Stimulated activated naive CD4-positive, alpha-beta T cell treated with Interleukin-2 at 50 U/mL for 16 hours (primary cell): ENCODE data around the gene PGM2L1.
"Not testable (repeated sequence)": the region's sequence is repeated elsewhere in the genome, so short reads cannot be mapped to it uniquely, and the experiment has no call there.

Experiments
- DNase-seq: peaks from one replicate; lab custom pipeline; 2025; lab: John Stamatoyannopoulos, UW

The PGM2L1 gene

DNA sequence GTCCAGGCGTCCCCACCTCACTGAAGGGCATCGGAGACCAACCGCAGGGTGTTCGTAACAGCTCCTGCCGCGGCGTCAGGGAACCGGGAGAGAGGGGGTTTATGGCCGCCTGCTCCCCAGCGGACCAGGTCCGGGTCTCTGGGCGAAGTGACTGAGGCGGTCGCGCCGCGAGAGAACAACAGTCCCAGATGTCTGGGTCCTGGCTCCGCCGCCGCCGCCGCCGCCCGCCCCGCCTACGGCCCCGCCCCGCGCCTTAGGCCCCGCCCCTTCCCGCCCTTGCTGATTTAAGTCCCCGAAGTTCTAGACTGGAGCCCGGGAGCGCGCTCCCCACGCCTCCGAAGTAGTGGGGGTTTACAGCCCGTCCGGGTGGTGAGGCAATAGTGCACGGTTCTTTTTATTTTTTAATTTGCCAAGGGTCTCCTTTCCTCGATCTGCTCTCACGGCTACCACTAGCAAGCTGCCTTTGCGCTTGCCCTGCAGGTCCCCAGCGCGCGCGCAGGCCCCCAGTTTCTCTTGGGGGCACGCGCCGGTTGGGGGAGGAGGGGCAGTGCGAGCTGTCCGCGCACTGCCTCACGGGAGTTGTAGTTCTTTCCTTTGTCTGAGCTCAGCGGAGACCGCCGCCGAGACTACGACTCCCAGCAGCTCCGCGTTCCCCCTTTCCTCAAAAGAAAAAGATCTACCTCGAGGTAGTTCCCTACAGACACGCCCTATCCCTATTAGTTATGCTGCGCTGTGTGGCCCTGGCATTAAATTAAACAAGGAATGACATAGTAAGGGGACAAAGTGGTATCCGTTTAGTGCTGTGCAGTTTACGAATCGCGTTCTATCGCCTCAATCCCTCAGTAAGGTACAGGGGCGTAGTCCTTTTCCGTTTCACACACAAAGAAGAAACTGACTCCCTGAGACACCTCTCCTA lies at the start of gene PGM2L1:
Gene PGM2L1, minus strand, starts transcription at position 190 of the 916 bp plus-strand sequence. CDS start 272 bp downstream, outside the sequence.
- peak; percentile 93 for DNase-seq

DNA sequence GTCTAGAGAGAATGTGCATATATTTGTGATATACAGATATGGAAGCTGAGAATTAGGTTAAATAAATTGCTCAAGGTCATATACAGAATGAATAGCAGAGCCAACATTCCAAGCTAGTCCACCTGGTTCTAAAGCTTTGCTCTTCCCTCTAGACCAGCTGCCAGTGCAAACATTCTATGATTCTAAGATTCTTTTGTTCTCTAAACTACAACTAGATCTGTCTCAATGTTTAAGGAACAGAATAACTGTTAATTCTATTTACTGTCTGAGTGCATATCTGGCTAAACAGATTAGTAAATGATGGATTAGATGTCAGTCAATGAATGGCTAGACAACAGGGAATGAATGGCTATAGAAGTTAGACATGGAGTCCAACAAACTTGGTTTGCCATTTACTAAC lies 49.5 kb upstream of the PGM2L1 start:
- DNase-seq: no peak

DNA sequence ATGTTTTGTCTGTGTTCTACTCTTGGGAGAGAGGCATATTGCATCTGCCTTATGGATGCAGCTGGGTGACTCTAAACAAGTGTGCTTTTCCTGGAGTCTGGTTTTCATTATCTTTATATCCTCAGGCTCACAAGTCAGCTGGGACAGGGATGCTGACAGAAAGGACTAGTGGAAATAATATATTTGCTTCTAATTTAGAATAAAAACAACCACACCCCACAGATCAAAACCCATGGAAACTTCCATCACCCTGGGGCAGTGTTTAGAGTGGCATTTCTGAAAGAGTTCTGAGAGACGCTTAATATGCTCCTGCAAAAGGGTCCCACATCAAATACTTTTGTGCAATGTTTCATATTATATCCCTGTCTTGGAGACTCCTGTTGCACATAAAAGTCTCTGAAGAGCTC lies 48.3 kb upstream of the PGM2L1 start:
- DNase-seq: no peak

DNA sequence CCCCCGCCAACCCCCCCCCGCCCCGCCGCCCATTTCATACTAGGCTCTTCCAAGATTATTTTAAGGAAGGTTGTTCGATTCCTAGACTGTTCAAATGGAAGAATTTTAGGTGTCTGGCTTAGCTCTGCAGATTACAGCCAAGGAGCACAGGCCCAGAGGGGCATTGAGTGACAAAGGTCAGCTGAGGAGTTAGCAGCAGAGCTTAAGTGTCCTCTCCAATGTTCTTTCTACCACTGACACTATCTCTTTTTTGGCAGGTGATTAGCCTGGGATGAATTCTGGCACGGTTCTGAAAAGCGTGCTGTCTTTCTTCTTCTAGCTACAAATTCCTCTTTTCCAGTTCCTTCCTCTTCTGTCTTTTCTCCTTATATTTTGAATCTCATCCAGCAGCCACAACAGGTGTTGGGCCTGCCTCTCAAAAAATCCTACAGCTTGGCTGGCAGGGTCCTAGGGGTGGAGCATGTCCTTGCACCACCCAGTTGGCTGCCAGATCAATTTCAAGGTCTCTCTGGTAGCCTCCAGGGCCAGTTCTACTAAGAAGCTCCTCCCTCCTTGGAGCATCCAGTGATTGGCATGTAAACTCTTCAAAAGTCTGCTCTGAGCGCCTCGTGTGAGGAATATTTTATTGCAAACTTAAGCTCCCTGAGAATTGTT lies 46.1 kb upstream of the PGM2L1 start:
- no peak for DNase-seq

DNA sequence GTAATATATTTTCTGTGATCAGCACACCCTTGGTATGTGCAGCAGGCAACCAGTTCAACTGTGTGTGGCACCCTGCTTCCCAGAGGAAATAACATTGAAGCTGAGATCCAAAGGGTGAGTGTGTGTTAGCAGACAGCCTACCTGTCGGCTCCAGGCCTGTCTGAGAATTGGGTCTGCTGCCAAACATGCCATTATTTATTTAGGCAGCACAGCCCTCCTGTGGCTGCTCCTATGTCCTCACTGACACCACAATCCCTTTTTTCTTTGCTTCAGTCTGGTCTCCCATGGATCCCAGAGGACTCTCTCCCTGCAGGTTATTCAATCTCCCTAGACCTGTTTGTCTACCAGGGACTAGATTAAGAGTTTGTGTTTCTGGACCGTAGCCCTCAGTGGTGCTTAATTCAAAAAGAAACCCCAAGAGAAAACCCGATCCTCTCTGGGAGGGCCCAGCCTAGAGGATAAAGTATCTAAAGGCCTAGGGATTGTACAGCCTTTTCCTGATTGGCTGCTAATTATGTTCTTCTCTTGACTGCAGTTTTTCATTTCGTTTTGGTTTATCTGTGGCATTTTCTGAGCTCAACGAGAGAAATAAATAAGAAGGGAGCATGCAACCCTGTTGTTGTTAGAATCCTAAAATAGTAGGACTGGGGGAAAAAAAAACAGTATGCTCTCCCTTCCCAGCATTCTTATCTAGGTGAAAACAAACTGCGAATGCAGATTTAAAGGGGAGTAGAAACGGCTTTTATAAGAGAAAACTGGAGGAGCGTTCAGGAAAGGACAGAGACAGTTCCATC lies 45.0 kb upstream of the PGM2L1 start:
- no peak for DNase-seq

DNA sequence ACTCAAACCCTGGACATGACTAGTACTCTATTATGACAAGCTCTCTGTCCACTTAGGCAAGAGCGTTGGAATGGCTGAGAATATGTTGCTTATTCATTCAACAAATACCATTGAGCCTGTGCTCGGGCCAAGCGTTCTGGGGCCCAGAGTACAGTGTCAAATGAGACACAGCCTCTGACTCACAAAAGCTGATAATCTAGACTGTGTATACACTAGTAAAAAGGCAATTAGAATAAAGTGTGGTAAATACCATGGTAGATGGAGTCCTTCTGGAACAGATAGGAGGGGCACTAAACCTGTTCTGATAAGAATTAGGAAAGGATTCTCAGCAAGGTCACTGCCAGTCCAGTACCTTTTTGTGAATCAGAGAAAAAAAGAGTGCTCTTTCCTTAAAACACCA lies 44.4 kb upstream of the PGM2L1 start:
- DNase-seq: no peak

DNA sequence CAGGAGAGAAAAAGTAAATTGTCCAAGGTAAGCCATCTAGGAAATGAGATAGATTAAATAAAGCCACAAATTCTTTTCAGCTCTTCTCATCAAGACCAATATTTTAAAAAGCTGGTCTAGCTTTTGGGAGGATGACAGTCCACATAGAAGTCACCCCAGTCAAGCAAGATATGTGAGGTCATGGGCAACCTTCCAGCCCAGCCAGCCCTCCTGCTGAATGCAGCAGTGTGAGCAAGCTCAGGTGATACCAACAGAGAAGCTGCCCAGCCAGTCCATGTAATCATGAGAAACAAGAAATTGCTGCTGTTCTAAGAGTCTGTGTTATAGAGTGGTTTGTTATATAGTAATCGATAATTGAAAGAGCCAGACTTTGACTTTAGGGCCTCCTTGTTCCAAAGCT lies 40.4 kb upstream of the PGM2L1 start:
- no peak for DNase-seq

DNA sequence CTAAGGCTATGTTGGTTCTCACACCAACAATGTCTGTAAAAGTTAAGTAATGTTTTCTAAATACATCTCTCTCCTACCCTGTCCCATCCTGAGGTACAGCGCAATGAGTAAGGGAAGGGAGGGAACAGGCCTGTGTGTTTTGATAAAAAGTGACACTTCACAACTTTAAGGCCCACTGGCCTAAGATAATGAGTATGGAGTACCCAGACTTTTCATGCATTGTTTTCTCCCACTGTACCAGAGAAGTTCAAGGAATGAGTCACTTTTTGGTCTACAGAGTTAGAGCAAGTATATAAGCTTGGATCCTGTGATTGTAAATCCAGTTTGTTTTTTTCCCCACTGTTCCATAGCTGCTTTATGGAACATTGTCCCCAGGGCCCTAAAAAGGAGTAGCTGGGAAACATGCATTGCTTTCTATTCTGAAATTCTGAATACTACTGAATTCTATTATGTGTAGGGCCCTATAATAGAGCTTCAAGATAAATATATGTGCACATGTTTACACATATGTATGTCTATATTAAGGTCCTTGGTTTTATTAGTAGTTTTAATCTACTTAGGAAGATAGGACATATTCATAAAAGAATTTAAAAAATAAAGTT lies 39.3 kb upstream of the PGM2L1 start:
- DNase-seq: no peak

DNA sequence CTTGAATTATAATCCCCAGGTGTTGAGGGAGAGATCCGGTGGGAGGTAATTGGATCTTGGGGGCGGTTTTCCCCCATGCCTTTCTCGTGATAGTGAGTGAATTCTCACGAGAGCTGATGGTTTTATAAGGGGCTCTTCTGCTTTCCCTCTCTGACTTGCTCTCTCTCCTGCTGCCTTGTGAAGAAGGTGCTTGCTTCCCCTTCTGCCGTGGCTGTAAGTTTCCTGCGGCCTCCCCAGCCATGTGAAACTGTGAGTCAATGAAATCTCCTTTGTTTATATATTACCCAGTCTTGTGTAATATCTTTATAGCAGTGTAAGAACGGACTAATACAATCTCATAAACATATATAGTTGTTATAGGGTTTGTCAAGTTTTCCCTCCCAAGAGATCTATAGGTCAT lies 36.3 kb upstream of the PGM2L1 start:
- no peak for DNase-seq

DNA sequence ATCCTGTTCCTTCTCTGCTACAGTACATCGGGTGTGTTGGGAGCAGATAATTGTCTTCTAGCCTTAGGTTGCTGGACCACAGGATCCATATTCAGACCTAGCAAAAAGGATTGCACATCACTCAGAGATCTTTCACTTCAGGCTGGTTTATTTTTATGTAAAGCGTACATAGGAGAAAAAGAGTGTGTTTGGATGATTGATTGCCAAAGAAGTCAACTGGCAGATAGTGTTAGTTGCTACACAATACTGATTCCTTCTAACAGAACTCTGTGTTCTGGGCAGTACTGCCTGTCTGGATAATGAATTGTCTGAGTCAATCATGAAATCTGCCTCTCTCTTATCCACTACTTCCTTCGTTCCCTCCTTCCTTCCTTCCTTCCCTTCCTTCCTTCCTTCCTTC lies 31.0 kb upstream of the PGM2L1 start:
- DNase-seq: no peak

DNA sequence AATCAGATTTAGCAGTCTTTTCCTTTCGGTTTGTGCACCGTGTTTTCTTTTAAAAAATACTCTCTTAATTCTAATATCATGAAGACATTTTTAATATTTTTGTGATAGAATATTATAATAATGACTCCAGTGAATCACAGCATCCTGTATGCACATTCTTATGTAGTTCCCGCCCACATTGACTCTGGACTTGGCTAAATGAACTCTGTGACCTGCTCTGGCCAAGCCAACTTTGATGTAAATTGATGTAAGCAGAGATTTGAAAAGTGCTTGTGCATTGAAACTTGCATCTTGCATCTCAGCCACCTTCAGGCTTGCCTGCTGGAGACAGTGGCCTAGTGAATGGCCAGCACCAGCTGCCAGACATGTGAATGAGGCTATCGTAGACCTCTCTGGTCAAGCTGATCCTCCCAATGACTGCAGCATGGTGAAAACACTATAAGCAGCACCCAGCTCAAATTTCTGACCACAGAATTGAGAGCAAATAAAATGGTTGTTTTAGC lies 29.2 kb upstream of the PGM2L1 start:
- no peak for DNase-seq

DNA sequence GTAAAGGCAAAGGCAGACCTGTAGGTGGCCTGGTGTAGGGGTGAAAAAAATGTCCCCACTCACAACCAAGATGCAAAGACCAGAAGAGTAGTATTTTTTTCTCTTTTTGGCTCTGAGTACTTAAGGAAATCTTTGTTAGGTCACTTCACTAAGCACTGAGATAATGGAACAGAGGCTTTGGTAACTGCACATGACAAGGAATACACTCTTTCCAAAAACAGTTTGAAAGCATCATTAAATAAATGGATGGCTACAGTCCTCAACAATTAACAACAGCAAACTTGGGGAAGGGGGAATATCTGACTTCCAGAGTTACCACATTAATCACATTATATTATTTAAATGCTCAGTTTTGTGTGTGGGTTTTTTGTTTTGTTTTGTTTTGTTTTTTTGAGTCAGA lies 26.9 kb upstream of the PGM2L1 start:
- no peak for DNase-seq

DNA sequence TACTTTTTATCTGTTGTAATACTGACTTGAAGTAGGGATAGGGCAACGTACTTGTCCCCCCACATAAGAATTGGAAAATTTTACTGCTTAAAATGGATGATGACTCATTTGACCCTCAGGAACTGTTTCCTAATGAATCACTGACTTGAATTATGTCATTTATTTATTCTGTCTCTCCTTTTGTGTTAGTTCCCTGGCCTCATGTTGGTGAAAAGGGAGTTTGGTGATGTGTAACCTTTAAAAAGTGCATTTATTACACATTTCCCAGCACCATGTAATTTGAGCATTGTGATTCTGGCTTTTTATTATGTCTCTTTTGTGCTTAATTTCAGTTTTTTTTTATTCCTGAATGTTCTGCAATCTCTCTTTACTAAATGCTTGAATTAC lies 20.3 kb upstream of the PGM2L1 start:
- no peak for DNase-seq

DNA sequence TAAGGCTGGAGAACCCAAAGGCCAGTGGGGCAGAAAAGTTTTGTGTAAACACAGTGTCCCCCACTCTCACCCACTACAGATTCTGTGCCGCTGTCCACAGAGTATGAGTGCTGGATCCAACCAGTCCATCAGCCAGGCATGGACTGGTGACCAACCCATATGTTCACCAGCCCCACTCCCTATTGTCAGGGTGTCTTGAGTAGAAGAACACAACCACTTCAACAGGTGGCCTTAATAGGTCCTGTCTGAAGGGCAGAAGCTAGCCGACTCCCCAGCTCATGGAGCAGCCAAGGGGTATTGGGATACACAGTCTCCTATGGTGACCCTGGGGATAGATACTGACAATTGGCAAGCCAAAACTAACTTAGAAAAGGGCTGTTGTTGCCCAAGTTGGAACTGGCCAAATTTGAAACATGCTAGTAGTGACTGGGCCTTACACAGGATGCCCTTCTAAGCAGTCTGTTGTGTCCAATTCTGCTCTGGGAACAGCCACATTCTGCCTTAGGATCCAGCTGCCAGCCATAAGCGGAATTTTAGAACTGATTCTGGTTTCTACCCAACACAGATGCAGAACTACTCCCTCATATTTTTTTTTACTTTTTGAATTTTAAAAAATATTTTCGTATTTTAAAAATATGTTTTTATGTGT lies 19.8 kb upstream of the PGM2L1 start:
- DNase-seq: no peak

DNA sequence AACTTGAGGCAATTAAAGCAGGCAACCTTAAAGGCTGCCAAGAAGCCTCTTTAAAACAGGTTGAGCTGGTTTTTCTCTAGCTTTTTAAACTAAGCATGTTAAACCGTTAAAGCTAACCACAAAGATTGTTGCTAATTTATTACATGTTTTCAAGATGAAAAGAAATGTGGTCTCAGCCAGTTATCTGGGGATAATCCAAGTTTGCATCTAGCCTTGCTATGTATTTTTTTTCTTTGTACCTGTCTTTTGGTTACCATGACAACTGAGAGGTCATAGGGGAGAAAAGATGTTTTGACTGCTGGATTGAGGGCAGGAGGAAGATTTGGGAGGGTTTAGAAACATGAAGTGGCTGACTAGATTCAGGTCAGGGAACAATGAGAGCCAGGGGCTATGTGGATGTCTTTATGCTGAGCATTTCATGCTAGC lies 19.2 kb upstream of the PGM2L1 start:
- no peak for DNase-seq

DNA sequence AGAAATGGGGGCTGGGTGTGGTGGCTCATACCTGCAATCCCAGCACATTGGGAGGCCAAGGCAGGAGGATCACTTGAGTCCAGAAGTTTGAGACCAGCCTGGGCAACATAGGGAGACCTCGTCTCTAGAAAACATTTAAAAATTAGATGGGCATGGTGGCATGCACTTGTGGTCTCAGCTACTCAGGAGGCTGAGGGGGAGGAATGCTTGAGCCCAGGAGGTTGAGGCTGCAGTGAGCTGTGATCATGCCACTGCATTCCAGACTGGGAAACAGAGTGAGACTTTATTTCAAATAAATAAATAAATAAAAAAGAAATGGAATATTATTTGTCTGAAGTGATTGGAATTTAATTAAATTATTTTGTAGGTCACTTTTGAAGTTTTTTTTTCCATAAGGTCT lies 18.7 kb upstream of the PGM2L1 start:
- DNase-seq: not testable (repeated sequence)

DNA sequence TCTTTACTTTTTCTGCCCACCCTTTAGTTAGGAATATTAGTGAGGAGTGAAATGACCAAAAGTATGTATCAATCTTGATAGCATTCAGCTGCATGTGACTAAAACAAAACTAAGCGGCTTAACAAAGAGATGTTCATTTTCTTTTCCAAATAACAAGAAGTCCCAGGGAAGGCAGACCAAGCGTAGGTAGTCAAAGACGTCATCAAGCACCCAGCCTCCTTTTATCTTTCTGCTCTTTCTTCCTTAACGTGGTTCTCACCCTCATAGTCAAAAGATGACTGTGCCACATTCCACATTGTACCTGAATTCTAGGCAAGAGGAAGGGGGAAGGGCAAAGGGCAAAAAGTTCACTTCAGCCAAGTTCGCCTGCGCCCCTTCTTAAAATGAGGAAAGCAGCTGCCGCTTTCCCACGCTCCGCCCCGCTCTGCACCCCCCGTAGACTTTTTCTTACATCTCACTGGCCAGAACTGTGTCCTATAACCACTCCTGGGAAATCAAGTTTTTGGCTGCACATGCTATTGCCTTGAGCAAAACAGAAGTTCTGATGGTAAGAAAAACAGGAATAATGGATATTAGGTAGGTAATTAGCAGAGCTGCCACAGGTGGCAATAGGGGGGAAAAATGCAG lies 14.6 kb upstream of the PGM2L1 start:
- DNase-seq: no peak

DNA sequence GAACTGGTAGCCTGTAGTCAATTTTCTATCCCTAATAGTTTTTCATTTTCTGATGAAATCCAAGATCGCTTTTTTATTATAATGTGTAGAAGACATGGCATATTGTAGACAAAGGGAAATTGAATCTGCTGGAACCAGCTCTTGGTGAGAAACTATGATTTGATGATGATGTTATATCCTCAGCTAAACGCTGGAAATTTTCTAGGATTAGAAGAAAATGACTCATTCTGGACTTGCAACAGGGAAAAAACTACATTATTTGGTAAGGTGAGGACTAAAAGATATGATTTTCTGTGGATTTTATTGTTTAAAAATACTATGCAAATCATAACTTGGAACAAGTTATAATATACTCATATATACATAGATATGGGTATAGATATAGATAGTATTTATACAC lies 14.1 kb upstream of the PGM2L1 start:
- no peak for DNase-seq

DNA sequence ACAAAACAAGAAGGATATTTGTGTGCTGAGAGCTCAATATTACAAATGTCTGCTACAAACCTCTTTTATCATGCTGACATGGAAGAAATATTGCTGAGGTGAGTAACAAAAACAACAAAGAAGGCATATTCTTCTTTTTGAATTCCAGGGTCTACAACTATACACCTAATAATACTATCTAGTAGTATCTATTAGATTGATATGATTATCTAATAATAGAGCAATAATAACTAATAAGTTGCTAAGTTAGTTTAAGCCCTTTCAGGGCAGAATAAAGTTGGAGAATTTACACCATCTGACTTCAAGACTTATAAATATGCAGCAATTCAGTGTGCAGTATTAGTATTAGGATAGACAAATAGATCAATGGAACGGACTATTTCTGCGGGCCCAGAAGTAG lies 11.4 kb upstream of the PGM2L1 start:
- DNase-seq: no peak

DNA sequence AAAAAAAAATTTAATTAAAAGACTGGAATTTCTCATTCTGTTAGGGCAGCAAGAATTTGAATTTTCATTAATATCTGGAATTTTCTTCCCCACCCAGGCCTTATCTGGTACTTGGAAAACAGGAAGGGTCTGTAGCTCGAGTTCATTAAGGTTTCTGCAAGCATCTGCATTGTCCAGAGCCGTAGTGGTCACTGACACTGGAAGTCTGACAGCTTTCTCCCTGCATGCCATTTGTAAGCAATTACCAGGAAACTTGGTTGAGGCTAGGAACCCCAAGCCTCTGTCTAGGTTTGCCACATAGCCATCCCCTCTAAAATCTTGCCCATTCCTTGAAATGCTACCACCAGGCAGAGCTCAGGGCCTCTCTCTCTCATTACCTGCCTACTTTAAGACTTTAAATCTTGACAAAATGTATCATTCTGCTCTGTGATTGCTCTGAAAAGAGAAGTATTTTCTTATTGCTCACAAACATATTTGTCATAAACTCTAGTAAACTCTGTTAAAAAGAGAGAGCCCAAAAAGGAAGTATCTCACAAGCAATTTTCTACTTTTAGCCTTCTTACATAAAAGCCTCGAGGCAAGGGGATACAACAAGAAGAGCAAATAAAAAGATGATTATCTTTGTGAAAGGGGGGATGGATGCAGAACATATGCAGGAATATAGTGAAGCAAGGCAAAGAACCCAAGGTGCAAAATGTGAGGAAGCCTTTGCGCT lies 5.5 kb upstream of the PGM2L1 start:
- DNase-seq: no peak
